GM12878 (cell line): Measurements from ENCODE around the gene ERC2. TPM values are rescaled to one million over a fixed set of nuclear protein-coding genes. Genes with fewer than 3 reads are reported as not detected.

Experiments
- ATAC-seq: fragments of 200-7000 bp; cut with Tn5 transposase; 3 replicates; pipeline ENCODE4 v1.9.1; 2020; ENCODE audit warnings: mild to moderate bottlenecking, moderate library complexity
- BruUV-seq: library from RNA; stranded (reverse); fragments of 400-500 nt; replicated peaks from 2 replicates; lab custom pipeline; 2021; lab: Mats Ljungman, UMichigan
- CTCF ChIA-PET: fragments of 300-600 bp; sonication (Branson Sonifier 250); formaldehyde crosslinking; extraction: SDS; loops from one replicate; lab custom pipeline; 2021; ENCODE audit warnings: inconsistent platforms; lab: Yijun Ruan, JAX
- POLR2A ChIA-PET: fragments of 350-600 bp; formaldehyde crosslinking; extraction: SDS; loops from one replicate; lab custom pipeline; 2021; ENCODE audit warnings: inconsistent platforms; lab: Charles Lee
- RAD21 ChIA-PET: fragments of 300-600 bp; sonication (Branson Sonifier 250); formaldehyde crosslinking; loops from one replicate; lab custom pipeline; 2023; ENCODE audit warnings: antibody characterized with exemption; ENCODE audit not compliant: unreplicated experiment; lab: Charles Lee
- SMC1A ChIA-PET: fragments of 300-600 bp; sonication (Branson Sonifier 250); formaldehyde crosslinking; loops from one replicate; lab custom pipeline; 2023; ENCODE audit not compliant: unreplicated experiment, uncharacterized antibody; lab: Charles Lee
- DNase-seq: peaks from one replicate; pipeline ENCODE4 v3.0.0-alpha.2; 2011; ENCODE audit warnings: low read depth, low spot score
- FAIRE-seq: peaks from 3 replicates; lab custom pipeline; 2011; peaks lifted over from hg19 to GRCh38; lab: Jason Lieb, UNC
- H2AFZ ChIP-seq: 2 replicates; pipeline ENCODE4 v1.6.0; 2011; ENCODE audit warnings: low read depth, low read length, control low read depth; ENCODE audit not compliant: control insufficient read depth
- H3K27ac ChIP-seq: 2 replicates; pipeline ENCODE4 v1.5.1; 2011; ENCODE audit warnings: control low read depth; ENCODE audit not compliant: control insufficient read depth, insufficient read depth
- H3K27me3 ChIP-seq, 2 experiments: replicated peaks in 1 of 2; 2 replicates each; pipeline versions ENCODE4 v1.6.0 to v1.6.1; 2011; ENCODE audit warnings: low read length in 1 of 2; ENCODE audit not compliant: control insufficient read depth in 2 of 2, insufficient read depth in 2 of 2
- H3K36me3 ChIP-seq, 2 experiments: 2 replicates each; pipeline ENCODE4 v1.5.1; 2011; ENCODE audit warnings: low read length in 1 of 2; ENCODE audit not compliant: control insufficient read depth in 2 of 2, insufficient read depth in 2 of 2
- H3K4me1 ChIP-seq: 2 replicates; pipeline ENCODE4 v1.6.1; 2011; ENCODE audit warnings: mild to moderate bottlenecking, low read length, moderate library complexity, mixed read lengths; ENCODE audit not compliant: control insufficient read depth, insufficient read depth
- H3K4me2 ChIP-seq: 2 replicates; pipeline ENCODE4 v1.6.0; 2011; ENCODE audit warnings: control low read depth; ENCODE audit not compliant: control insufficient read depth, insufficient read depth
- H3K4me3 ChIP-seq: fragments of 200-600 bp; sonication (generic); 2 replicates; pipeline ENCODE4 v1.5.1; 2016
- H3K79me2 ChIP-seq: 2 replicates; pipeline ENCODE4 v1.6.0; 2011; ENCODE audit warnings: low read length; ENCODE audit not compliant: control insufficient read depth, insufficient read depth
- H3K9ac ChIP-seq: 2 replicates; pipeline ENCODE4 v1.8.0; 2011; ENCODE audit warnings: low read length, control low read depth, mixed read lengths; ENCODE audit not compliant: control insufficient read depth, insufficient read depth
- H3K9me3 ChIP-seq: replicated peaks from 3 replicates; pipeline ENCODE4 v1.5.1; 2011; ENCODE audit warnings: mild to moderate bottlenecking, low read length; ENCODE audit not compliant: control insufficient read depth, insufficient read depth
- H4K20me1 ChIP-seq: 2 replicates; pipeline ENCODE4 v1.6.0; 2011; ENCODE audit not compliant: control insufficient read depth, insufficient read depth
- CHD1 ChIP-seq: IDR thresholded peaks from 2 replicates; pipeline ENCODE4 v1.6.1; 2012; ENCODE audit warnings: low read depth, low read length, improper control_type of control experiment
- DPF2 ChIP-seq: fragments of 450-650 bp; IDR thresholded peaks from 2 replicates; pipeline ENCODE4 v1.6.1; 2017; ENCODE audit warnings: mild to moderate bottlenecking
- E4F1 ChIP-seq: fragments of 450-650 bp; IDR thresholded peaks from 2 replicates; pipeline ENCODE4 v1.6.1; 2018; ENCODE audit warnings: borderline replicate concordance, mild to moderate bottlenecking; ENCODE audit not compliant: partially characterized antibody
- EED ChIP-seq: sonication (generic); IDR thresholded peaks from 2 replicates; pipeline ENCODE4 v1.6.1; 2016; ENCODE audit warnings: antibody characterized with exemption, low read depth
- GABPA ChIP-seq: IDR thresholded peaks from 2 replicates; pipeline ENCODE4 v1.6.1; 2014; ENCODE audit warnings: antibody characterized with exemption, low read depth, mild to moderate bottlenecking, inconsistent platforms
- IRF4 ChIP-seq: IDR thresholded peaks from 2 replicates; pipeline ENCODE4 v1.6.1; 2011; ENCODE audit warnings: low read depth, low read length
- MEF2B ChIP-seq: fragments of 450-650 bp; IDR thresholded peaks from 2 replicates; pipeline ENCODE4 v1.6.1; 2018; ENCODE audit warnings: mild to moderate bottlenecking, moderate library complexity; ENCODE audit not compliant: partially characterized antibody, poor library complexity, severe bottlenecking
- MXI1 ChIP-seq: fragments of 150-350 bp; IDR thresholded peaks from 2 replicates; pipeline ENCODE4 v1.6.1; 2011; ENCODE audit warnings: low read depth, mild to moderate bottlenecking, inconsistent platforms, low read length, improper control_type of control experiment
- MYC ChIP-seq: IDR thresholded peaks from 2 replicates; pipeline ENCODE4 v1.6.1; 2011; ENCODE audit warnings: mild to moderate bottlenecking, low read length, moderate library complexity, inconsistent platforms; ENCODE audit not compliant: insufficient read depth, insufficient replicate concordance, insufficient read length, severe bottlenecking
- PBX3 ChIP-seq: IDR thresholded peaks from 2 replicates; pipeline ENCODE4 v1.6.1; 2011; ENCODE audit warnings: mild to moderate bottlenecking, low read depth, low read length, moderate library complexity; ENCODE audit not compliant: insufficient replicate concordance
- SIN3A ChIP-seq: IDR thresholded peaks from 2 replicates; pipeline ENCODE4 v1.6.1; 2012; ENCODE audit warnings: low read depth, low read length, improper control_type of control experiment
- SREBF2 ChIP-seq: IDR thresholded peaks from 2 replicates; pipeline ENCODE4 v1.6.1; 2012; ENCODE audit warnings: mild to moderate bottlenecking, low read length
- USF1 ChIP-seq: IDR thresholded peaks from 2 replicates; pipeline ENCODE4 v1.6.1; 2011; ENCODE audit warnings: borderline replicate concordance, low read depth, mild to moderate bottlenecking, moderate library complexity, mixed read lengths, low read length; ENCODE audit not compliant: insufficient read depth; ENCODE audit errors: extremely low read length
- WGBS: methylation state at CpG from one replicate; pipeline ENCODE4 v1.1.6; 2016; ENCODE audit warnings: low lambda C conversion rate; ENCODE audit not compliant: insufficient replicate concordance, insufficient coverage; ENCODE audit errors: missing lambda C conversion rate; 5-methylcytosine and 5-hydroxymethylcytosine counted together
- in situ Hi-C: fragments of 300-500 bp; cut with MboI; formaldehyde crosslinking; loops from 9 replicates; pipeline ENCODE4 v1.14.3; 2018; ENCODE audit warnings: mixed read lengths
- intact Hi-C: fragments of 100-400 bp; cut with micrococcal nuclease; formaldehyde crosslinking; loops from one replicate; pipeline ENCODE4 v1.14.2; 2022; ENCODE audit not compliant: unreplicated experiment
- polyA plus RNA-seq, 11 experiments: library from polyadenylated mRNA; depleted of rRNA in 4 of 11; unstranded in 6 of 11; stranded (reverse) in 5 of 11; fragments of >200 nt; fragmentation: Nextera tagmentation in 4 of 11; fragmentation: Illumina TruSeq in 1 of 11; extraction: Ambion mirVana in 4 of 11; extraction: Trizol in 1 of 11; gene quantifications; 1 replicate in 1 of 11; 2 replicates in 10 of 11; pipeline versions ENCODE4 v1.2.1 to v1.2.3, GENCODE V29; 2011 to 2016; ENCODE audit warnings: inconsistent platforms in 2 of 11, missing spikeins in 2 of 11, low read depth in 1 of 11
- total RNA-seq, 4 experiments: library from RNA; depleted of rRNA in 3 of 4; stranded (reverse); fragments of >200 nt in 3 of 4; fragmentation: Illumina TruSeq in 1 of 4; extraction: Trizol in 1 of 4; gene quantifications; 2 replicates each; pipeline versions ENCODE4 v1.2.1 to v1.2.3, GENCODE V29; 2013 to 2021
- TF ChIP-seq, protein P1 (sequence below): IDR thresholded peaks from 2 replicates; pipeline ENCODE4 v1.6.1; 2012; ENCODE audit warnings: mild to moderate bottlenecking, low read depth, low read length

Gene ERC2
- total and polyA plus RNA-seq, 10 of the 15 experiments (the other 5 are each of a cell fraction or from before 2014, with no cell fraction given): 0.06 to 1.4 (median 0.12) TPM; not detected in 3

GRCh38 chr3:55555873-55556618 lies 912.2 kb downstream of the ERC2 start:
- 32% methylated on average over 6 of the region's 6 CpGs for WGBS
- Histone ChIP-seq H3K9ac (no peak overlapping the region), H3K9me3 (no peaks in the 10 kb centered on the region), H2AFZ (no peak overlapping the region), H3K4me2 (no peak overlapping the region), H3K4me3 (no peak overlapping the region), H3K4me1 (no peaks in the 10 kb centered on the region), H3K36me3 (no peaks in the 10 kb centered on the region), H4K20me1 (no peaks in the 10 kb centered on the region), H3K79me2 (no peaks in the 10 kb centered on the region), H3K27ac (no peak overlapping the region), H3K27me3 (no peaks in the 10 kb centered on the region; a peak in 1 of 4 replicates)
- DNase-seq: no peak
- no peak for TF ChIP-seq SIN3A
- TF ChIP-seq USF1: no peak
- TF ChIP-seq CHD1: no peak
- no peak for TF ChIP-seq PBX3
- TF ChIP-seq DPF2: no peak
- no peak for TF ChIP-seq MXI1
- TF ChIP-seq, protein P1, sequence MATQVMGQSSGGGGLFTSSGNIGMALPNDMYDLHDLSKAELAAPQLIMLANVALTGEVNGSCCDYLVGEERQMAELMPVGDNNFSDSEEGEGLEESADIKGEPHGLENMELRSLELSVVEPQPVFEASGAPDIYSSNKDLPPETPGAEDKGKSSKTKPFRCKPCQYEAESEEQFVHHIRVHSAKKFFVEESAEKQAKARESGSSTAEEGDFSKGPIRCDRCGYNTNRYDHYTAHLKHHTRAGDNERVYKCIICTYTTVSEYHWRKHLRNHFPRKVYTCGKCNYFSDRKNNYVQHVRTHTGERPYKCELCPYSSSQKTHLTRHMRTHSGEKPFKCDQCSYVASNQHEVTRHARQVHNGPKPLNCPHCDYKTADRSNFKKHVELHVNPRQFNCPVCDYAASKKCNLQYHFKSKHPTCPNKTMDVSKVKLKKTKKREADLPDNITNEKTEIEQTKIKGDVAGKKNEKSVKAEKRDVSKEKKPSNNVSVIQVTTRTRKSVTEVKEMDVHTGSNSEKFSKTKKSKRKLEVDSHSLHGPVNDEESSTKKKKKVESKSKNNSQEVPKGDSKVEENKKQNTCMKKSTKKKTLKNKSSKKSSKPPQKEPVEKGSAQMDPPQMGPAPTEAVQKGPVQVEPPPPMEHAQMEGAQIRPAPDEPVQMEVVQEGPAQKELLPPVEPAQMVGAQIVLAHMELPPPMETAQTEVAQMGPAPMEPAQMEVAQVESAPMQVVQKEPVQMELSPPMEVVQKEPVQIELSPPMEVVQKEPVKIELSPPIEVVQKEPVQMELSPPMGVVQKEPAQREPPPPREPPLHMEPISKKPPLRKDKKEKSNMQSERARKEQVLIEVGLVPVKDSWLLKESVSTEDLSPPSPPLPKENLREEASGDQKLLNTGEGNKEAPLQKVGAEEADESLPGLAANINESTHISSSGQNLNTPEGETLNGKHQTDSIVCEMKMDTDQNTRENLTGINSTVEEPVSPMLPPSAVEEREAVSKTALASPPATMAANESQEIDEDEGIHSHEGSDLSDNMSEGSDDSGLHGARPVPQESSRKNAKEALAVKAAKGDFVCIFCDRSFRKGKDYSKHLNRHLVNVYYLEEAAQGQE: no peak
- TF ChIP-seq GABPA: no peak
- TF ChIP-seq IRF4: no peak
- no peak for TF ChIP-seq E4F1
- TF ChIP-seq MEF2B: no peak
- TF ChIP-seq EED: no peak
- TF ChIP-seq SREBF2: no peak
- TF ChIP-seq MYC: no peak
- ChIA-PET POLR2A (no interaction called here), SMC1A (interaction anchor here (0.8 to 1.5 kb wide), 5 partner anchors 8 to 120 kb away, joined by 3 to 5 read pairs (median 3); no protein-coding TSS in a partner anchor), CTCF (interaction anchor here (0.6 kb wide), 1 partner anchor 820 kb away, joined by 3 read pairs; no protein-coding TSS in a partner anchor), RAD21 (no interaction called here)
- no peak for ATAC-seq
- in situ Hi-C loops: no loop called here
- intact Hi-C loops: no loop called here
- BruUV-seq: no TSS peak
- FAIRE-seq: no peak
